Liver (tissue), 9 donors: ENCODE results near the gene ARHGAP32. TPM values are rescaled to one million over a fixed set of nuclear protein-coding genes. Genes with fewer than 3 reads are reported as not detected.

Experiments used
- DNase-seq: peaks from one replicate; pipeline ENCODE4 v3.0.0-alpha.2; 2017; ENCODE audit warnings: low spot score
- H3K27ac ChIP-seq, 2 donors: one replicate each; pipeline ENCODE4 v1.7.0; 2013; ENCODE audit warnings: inconsistent platforms in 2 of 2, low read length in 2 of 2, control low read depth in 1 of 2, low read depth in 1 of 2, mild to moderate bottlenecking in 1 of 2
- H3K27me3 ChIP-seq, 4 donors: one replicate each; pipeline versions ENCODE4 v1.6.1 to v1.7.0; 2013; ENCODE audit warnings: low read length in 3 of 4, inconsistent platforms in 1 of 4, mild to moderate bottlenecking in 1 of 4, moderate library complexity in 1 of 4; ENCODE audit not compliant: control insufficient read depth in 4 of 4, insufficient read depth in 4 of 4
- H3K36me3 ChIP-seq, 4 donors: one replicate each; pipeline versions ENCODE4 v1.6.1 to v1.7.0; 2013; ENCODE audit warnings: low read length in 3 of 4, mild to moderate bottlenecking in 3 of 4, low read depth in 1 of 4, moderate library complexity in 1 of 4; ENCODE audit not compliant: control insufficient read depth in 4 of 4, insufficient read depth in 3 of 4
- H3K4me1 ChIP-seq, 4 donors: one replicate each; pipeline versions ENCODE4 v1.6.1 to v1.7.0; 2013; ENCODE audit warnings: low read length in 3 of 4, mild to moderate bottlenecking in 3 of 4, moderate library complexity in 1 of 4; ENCODE audit not compliant: control insufficient read depth in 4 of 4, insufficient read depth in 4 of 4
- H3K4me3 ChIP-seq, 3 donors: one replicate each; pipeline versions ENCODE4 v1.6.1 to v1.7.0; 2013; ENCODE audit warnings: low read length in 3 of 3, control low read depth in 1 of 3, low read depth in 1 of 3, mild to moderate bottlenecking in 1 of 3
- H3K9ac ChIP-seq, 2 donors: one replicate each; pipeline ENCODE4 v1.7.0; 2013; ENCODE audit warnings: low read length in 2 of 2, mild to moderate bottlenecking in 2 of 2, moderate library complexity in 2 of 2, control low read depth in 1 of 2, low read depth in 1 of 2
- H3K9me3 ChIP-seq, 4 donors: one replicate each; pipeline versions ENCODE4 v1.6.1 to v1.7.0; 2013; ENCODE audit warnings: low read length in 3 of 4; ENCODE audit not compliant: control insufficient read depth in 4 of 4
- CTCF ChIP-seq: fragments of 150-350 bp; IDR thresholded peaks from 2 replicates; pipeline ENCODE4 v1.5.1; 2017; ENCODE audit warnings: improper control_type of control experiment, low read depth, low read length; ENCODE audit not compliant: missing input control
- EGR1 ChIP-seq, 2 donors: IDR thresholded peaks; 2 replicates each; pipeline ENCODE4 v1.6.1; 2016 to 2018; ENCODE audit warnings: antibody characterized with exemption in 2 of 2, low read depth in 2 of 2
- FOXA1 ChIP-seq: IDR thresholded peaks from 2 replicates; pipeline ENCODE4 v1.6.1; 2016; ENCODE audit warnings: antibody characterized with exemption
- FOXA2 ChIP-seq: IDR thresholded peaks from 2 replicates; pipeline ENCODE4 v1.6.1; 2016; ENCODE audit warnings: antibody characterized with exemption
- GABPA ChIP-seq, 2 donors: IDR thresholded peaks in 1 of 2; conservative IDR thresholded peaks in 1 of 2; 2 replicates each; pipeline ENCODE4 v1.6.1; 2016; ENCODE audit warnings: antibody characterized with exemption in 2 of 2, mild to moderate bottlenecking in 1 of 2, moderate library complexity in 1 of 2
- HNF4A ChIP-seq, 2 donors: conservative IDR thresholded peaks; 2 replicates each; pipeline ENCODE4 v1.6.1; 2016; ENCODE audit warnings: antibody characterized with exemption in 2 of 2, mild to moderate bottlenecking in 2 of 2
- HNF4G ChIP-seq: IDR thresholded peaks from 2 replicates; pipeline ENCODE4 v1.6.1; 2016; ENCODE audit warnings: antibody characterized with exemption
- JUND ChIP-seq, 2 donors: IDR thresholded peaks; 2 replicates each; pipeline ENCODE4 v1.6.1; 2016; ENCODE audit warnings: antibody characterized with exemption in 2 of 2
- NR2F2 ChIP-seq: IDR thresholded peaks from 2 replicates; pipeline ENCODE4 v1.6.1; 2016; ENCODE audit warnings: antibody characterized with exemption
- RAD21 ChIP-seq, 2 donors: IDR thresholded peaks; 2 replicates each; pipeline ENCODE4 v1.6.1; 2016; ENCODE audit warnings: antibody characterized with exemption in 2 of 2, mild to moderate bottlenecking in 2 of 2
- REST ChIP-seq: IDR thresholded peaks from 2 replicates; pipeline ENCODE4 v1.6.1; 2016; ENCODE audit warnings: antibody characterized with exemption, mild to moderate bottlenecking
- RXRA ChIP-seq, 2 donors: IDR thresholded peaks; 2 replicates each; pipeline ENCODE4 v1.6.1; 2017 to 2018; ENCODE audit warnings: antibody characterized with exemption in 2 of 2, mild to moderate bottlenecking in 1 of 2
- SP1 ChIP-seq: IDR thresholded peaks from 2 replicates; pipeline ENCODE4 v1.6.1; 2018; ENCODE audit warnings: antibody characterized with exemption, mild to moderate bottlenecking
- TAF1 ChIP-seq: conservative IDR thresholded peaks from 2 replicates; pipeline ENCODE4 v1.6.1; 2016; ENCODE audit warnings: antibody characterized with exemption, mild to moderate bottlenecking
- YY1 ChIP-seq: IDR thresholded peaks from 2 replicates; pipeline ENCODE4 v1.6.1; 2016; ENCODE audit warnings: antibody characterized with exemption, mild to moderate bottlenecking
- WGBS: extraction: QIAGEN DNeasy Blood & Tissue Kit; methylation state at CpG from one replicate; pipeline ENCODE4 v1.1.7; 2013; 5-methylcytosine and 5-hydroxymethylcytosine counted together
- polyA plus RNA-seq, 2 donors: library from polyadenylated mRNA; stranded (reverse) in 1 of 2; unstranded in 1 of 2; fragments of 200-250 nt in 1 of 2; fragments of >200 nt in 1 of 2; fragmentation: Nextera tagmentation in 1 of 2; extraction: Ambion mirVana in 1 of 2; gene quantifications; one replicate each; pipeline versions ENCODE4 v1.2.1 to v1.2.3, GENCODE V29; 2013 to 2015
- total RNA-seq, 2 donors: library from RNA; depleted of rRNA; stranded (reverse); fragments of >200 nt; gene quantifications; one replicate each; pipeline ENCODE4 v1.2.3, GENCODE V29; 2014
- TF ChIP-seq, protein P1 (sequence below): IDR thresholded peaks from 2 replicates; pipeline ENCODE4 v1.6.1; 2016; ENCODE audit warnings: antibody characterized with exemption
- TF ChIP-seq, protein P2 (sequence below): IDR thresholded peaks from 2 replicates; pipeline ENCODE4 v1.6.1; 2016; ENCODE audit warnings: antibody characterized with exemption
- TF ChIP-seq, protein P3 (sequence below): IDR thresholded peaks from 2 replicates; pipeline ENCODE4 v1.6.1; 2016; ENCODE audit warnings: antibody characterized with exemption
- donor health status: healthy.
- donor health status: healthy.
- donor health status: healthy.
- donor health status: healthy.
- donor health status: healthy.

Gene ARHGAP32
- total and polyA plus RNA-seq, 4 donors: 1.8 to 13.1 (median 2.6) TPM

DNA sequence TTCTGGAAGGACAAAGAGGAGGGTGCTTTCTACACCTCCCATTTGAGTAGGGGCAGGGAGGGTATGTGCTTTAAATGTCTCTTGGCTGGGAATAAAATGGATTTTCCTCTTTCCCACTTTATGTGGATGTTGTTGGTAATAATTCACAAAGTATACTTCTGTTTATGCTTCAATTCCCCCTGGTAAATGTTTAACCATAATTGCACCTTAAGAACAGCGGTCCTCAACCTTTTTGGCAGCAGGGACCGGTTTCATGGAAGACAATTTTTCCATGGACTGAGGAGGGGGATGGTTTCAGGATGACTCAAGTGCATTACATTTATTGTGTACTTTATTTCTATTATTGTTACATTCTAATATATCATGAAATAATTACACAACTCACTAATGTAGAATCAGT, 245.5 kb downstream of the ARHGAP32 start:
- 83% methylated on average over 2 of the region's 2 CpGs for WGBS
- no peak for DNase-seq
- TF ChIP-seq CTCF: no peak
- TF ChIP-seq YY1: no peak
- TF ChIP-seq, protein P1, sequence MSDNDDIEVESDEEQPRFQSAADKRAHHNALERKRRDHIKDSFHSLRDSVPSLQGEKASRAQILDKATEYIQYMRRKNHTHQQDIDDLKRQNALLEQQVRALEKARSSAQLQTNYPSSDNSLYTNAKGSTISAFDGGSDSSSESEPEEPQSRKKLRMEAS: no peak
- no peak for TF ChIP-seq FOXA1
- no peak for TF ChIP-seq FOXA2
- TF ChIP-seq SP1: no peak
- no peak for TF ChIP-seq HNF4A (conservative IDR thresholded peaks at IDR 0.05)
- no peak for TF ChIP-seq RXRA (IDR thresholded peaks at IDR 0.05)
- TF ChIP-seq GABPA (IDR thresholded peaks at IDR 0.05 in 1 of 2, conservative IDR thresholded peaks at IDR 0.05 in 1 of 2): no peak
- no peak for TF ChIP-seq RAD21 (IDR thresholded peaks at IDR 0.05)
- no peak for TF ChIP-seq JUND (IDR thresholded peaks at IDR 0.05)
- TF ChIP-seq, protein P2, sequence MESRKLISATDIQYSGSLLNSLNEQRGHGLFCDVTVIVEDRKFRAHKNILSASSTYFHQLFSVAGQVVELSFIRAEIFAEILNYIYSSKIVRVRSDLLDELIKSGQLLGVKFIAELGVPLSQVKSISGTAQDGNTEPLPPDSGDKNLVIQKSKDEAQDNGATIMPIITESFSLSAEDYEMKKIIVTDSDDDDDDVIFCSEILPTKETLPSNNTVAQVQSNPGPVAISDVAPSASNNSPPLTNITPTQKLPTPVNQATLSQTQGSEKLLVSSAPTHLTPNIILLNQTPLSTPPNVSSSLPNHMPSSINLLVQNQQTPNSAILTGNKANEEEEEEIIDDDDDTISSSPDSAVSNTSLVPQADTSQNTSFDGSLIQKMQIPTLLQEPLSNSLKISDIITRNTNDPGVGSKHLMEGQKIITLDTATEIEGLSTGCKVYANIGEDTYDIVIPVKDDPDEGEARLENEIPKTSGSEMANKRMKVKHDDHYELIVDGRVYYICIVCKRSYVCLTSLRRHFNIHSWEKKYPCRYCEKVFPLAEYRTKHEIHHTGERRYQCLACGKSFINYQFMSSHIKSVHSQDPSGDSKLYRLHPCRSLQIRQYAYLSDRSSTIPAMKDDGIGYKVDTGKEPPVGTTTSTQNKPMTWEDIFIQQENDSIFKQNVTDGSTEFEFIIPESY: no peak
- no peak for TF ChIP-seq TAF1
- no peak for TF ChIP-seq NR2F2
- TF ChIP-seq, protein P3, sequence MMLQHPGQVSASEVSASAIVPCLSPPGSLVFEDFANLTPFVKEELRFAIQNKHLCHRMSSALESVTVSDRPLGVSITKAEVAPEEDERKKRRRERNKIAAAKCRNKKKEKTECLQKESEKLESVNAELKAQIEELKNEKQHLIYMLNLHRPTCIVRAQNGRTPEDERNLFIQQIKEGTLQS: no peak
- H3K4me3 ChIP-seq: no peak overlapping the region
- no peaks in the 10 kb centered on the region for H3K36me3 ChIP-seq
- peaks cover 0 to 2% (median 0%) of the 10 kb centered on the region in 4 donors for H3K27me3 ChIP-seq
- H3K9ac ChIP-seq: no peak overlapping the region
- H3K27ac ChIP-seq: no peak overlapping the region
- H3K9me3 ChIP-seq: no peaks in the 10 kb centered on the region
- peaks cover 0 to 6% (median 6%) of the 10 kb centered on the region in 4 donors for H3K4me1 ChIP-seq

DNA sequence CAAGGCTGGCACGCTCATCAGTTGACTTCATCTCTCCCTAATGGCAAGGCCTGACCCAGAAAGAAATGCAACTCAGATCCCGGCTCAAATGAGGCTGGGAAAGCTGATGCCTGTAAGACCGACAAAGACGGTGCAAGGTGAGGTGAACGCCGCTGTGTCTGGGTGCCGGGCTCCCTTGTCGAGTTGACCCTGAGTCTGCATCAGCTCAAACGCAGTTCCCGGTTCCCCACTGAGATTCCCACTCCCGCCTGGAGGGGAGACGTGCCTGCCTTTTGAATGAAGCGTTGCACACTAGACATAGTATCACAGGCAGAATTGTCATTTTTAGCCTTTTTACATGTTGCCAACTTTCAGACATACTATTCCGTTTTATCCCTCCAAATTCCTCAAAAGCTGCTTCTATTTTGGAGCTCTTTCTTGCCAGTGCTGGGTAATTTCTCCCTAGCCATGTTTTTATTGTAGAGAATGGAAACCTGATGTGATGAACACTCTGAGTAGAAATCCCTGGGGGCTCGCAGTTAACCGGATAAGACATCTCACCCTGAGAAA, 248.6 kb downstream of the ARHGAP32 start:
- Histone ChIP-seq H3K4me3 (no peak overlapping the region), H3K36me3 (no peaks in the 10 kb centered on the region), H3K4me1 (no peaks in the 10 kb centered on the region), H3K27ac (no peak overlapping the region), H3K27me3 (peaks cover 0 to 2% (median 0%) of the 10 kb centered on the region in 4 donors), H3K9me3 (no peaks in the 10 kb centered on the region), H3K9ac (no peak overlapping the region)
- WGBS: 83% methylated on average over 16 of the region's 16 CpGs
- no peak for DNase-seq
- TF ChIP-seq, protein P1: no peak
- no peak for TF ChIP-seq JUND (IDR thresholded peaks at IDR 0.05)
- TF ChIP-seq NR2F2: no peak
- TF ChIP-seq EGR1 (IDR thresholded peaks at IDR 0.05; ENCODE audit: low read depth in 2 of 2): no peak
- TF ChIP-seq RAD21 (IDR thresholded peaks at IDR 0.05): no peak
- TF ChIP-seq, protein P2: no peak
- no peak for TF ChIP-seq GABPA (IDR thresholded peaks at IDR 0.05 in 1 of 2, conservative IDR thresholded peaks at IDR 0.05 in 1 of 2)
- no peak for TF ChIP-seq YY1
- TF ChIP-seq, protein P3: no peak
- no peak for TF ChIP-seq REST
- TF ChIP-seq HNF4G: no peak
- no peak for TF ChIP-seq FOXA1
